ENCODE results near the gene EFNA4. TPM values are rescaled to one million over a fixed set of nuclear protein-coding genes. Genes with fewer than 3 reads are reported as not detected.

Gene EFNA4
- total RNA-seq, 2 experiments from 2014 or later = 3.8 to 5.3 TPM

- Mint-ChIP-seq H3K36me3 (no peaks in the 10 kb centered on the region), H3K4me3 (peak within 1 kb of the TSS; percentile 79), H3K9me3 (ENCODE audit: low read depth) (no peaks in the 10 kb centered on the region), H3K27ac (peak within 1 kb of the TSS; percentile 78), H3K27me3 (no peaks in the 10 kb centered on the region), H3K4me1 (peaks cover 28% of the 10 kb centered on the region)
- DNase-seq = peak; percentile 83
- CTCF ChIA-PET = interaction anchor here (0.6 to 25.7 kb wide), 39 partner anchors 5 to 665 kb away, joined by 3 to 328 read pairs (median 4); partner anchors contain the start of genes ADAM15, CKS1B, EFNA3 and EFNA4
- ATAC-seq = peak; percentile 90
These were observed 12.8 kb upstream of the EFNA4 start, which contains the start of gene ADAM15 for GRCh38 chr1:155050560-155051341. Gene ADAM15, plus strand, starts transcription at chr1:155051316. Its CDS starts 71 bp downstream, at chr1:155051387.

- DNase-seq = no peak
- CTCF ChIA-PET = interaction anchor here (0.6 to 25.7 kb wide), 34 partner anchors 5 to 666 kb away, joined by 3 to 328 read pairs (median 4); partner anchors contain the start of genes ADAM15, CKS1B, EFNA3 and EFNA4
- Mint-ChIP-seq H3K27me3 (no peaks in the 10 kb centered on the region), H3K9me3 (ENCODE audit: low read depth) (no peaks in the 10 kb centered on the region), H3K36me3 (no peaks in the 10 kb centered on the region), H3K27ac (peak overlapping the region; percentile 72), H3K4me3 (peak overlapping the region; percentile 75), H3K4me1 (peaks cover 28% of the 10 kb centered on the region)
- no peak for ATAC-seq
These were observed 12.2 kb upstream of the EFNA4 start for GRCh38 chr1:155051342-155051776.

- peak overlapping the region; percentile 75 for H3K4me3 Mint-ChIP-seq
- peak; percentile 10 for ATAC-seq
- peak overlapping the region; percentile 72 for H3K27ac Mint-ChIP-seq
- CTCF ChIA-PET = interaction anchor here (0.6 to 25.7 kb wide), 19 partner anchors 6 to 415 kb away, joined by 3 to 328 read pairs (median 5); partner anchors contain the start of genes ADAM15, EFNA3, EFNA4 and PBXIP1
- peaks cover 28% of the 10 kb centered on the region for H3K4me1 Mint-ChIP-seq
- no peaks in the 10 kb centered on the region for H3K36me3 Mint-ChIP-seq
- DNase-seq = peak; percentile 55
- no peaks in the 10 kb centered on the region for H3K27me3 Mint-ChIP-seq
- H3K9me3 Mint-ChIP-seq (ENCODE audit: low read depth) = no peaks in the 10 kb centered on the region
These were observed 11.7 kb upstream of the EFNA4 start for GRCh38 chr1:155051777-155052398.

GRCh38 chr1:155052439-155053395 is 10.8 kb upstream of the EFNA4 start:
- Mint-ChIP-seq H3K27ac (peak overlapping the region; percentile 72), H3K9me3 (ENCODE audit: low read depth) (no peaks in the 10 kb centered on the region), H3K4me3 (peak overlapping the region; percentile 75), H3K36me3 (no peaks in the 10 kb centered on the region), H3K27me3 (no peaks in the 10 kb centered on the region), H3K4me1 (peaks cover 28% of the 10 kb centered on the region)
- CTCF ChIA-PET = interaction anchor here (0.6 to 25.7 kb wide), 13 partner anchors 6 to 416 kb away, joined by 3 to 328 read pairs (median 5); partner anchors contain the start of genes ADAM15, EFNA4 and PBXIP1
- ATAC-seq = no peak
- DNase-seq = peak; percentile 54

- CTCF ChIA-PET = interaction anchor here (1.3 to 25.7 kb wide), 9 partner anchors 5 to 114 kb away, joined by 4 to 328 read pairs (median 11); partner anchors contain the start of genes ADAM15, EFNA4, FLAD1 and PYGO2
- H3K27me3 Mint-ChIP-seq = no peaks in the 10 kb centered on the region
- no peak overlapping the region for H3K4me3 Mint-ChIP-seq
- peak overlapping the region; percentile 44 for H3K27ac Mint-ChIP-seq
- ATAC-seq = no peak
- peaks cover 28% of the 10 kb centered on the region for H3K4me1 Mint-ChIP-seq
- no peak for DNase-seq
- H3K36me3 Mint-ChIP-seq = no peaks in the 10 kb centered on the region
- H3K9me3 Mint-ChIP-seq (ENCODE audit: low read depth) = no peaks in the 10 kb centered on the region
These were observed 9.9 kb upstream of the EFNA4 start for GRCh38 chr1:155053531-155054105.

GRCh38 chr1:155057104-155057503 is 6.4 kb upstream of the EFNA4 start:
- ATAC-seq (no peak), DNase-seq (no peak)
- no peak overlapping the region for H3K27ac Mint-ChIP-seq
- peaks cover 2% of the 10 kb centered on the region for H3K36me3 Mint-ChIP-seq
- peaks cover 21% of the 10 kb centered on the region for H3K4me1 Mint-ChIP-seq
- H3K4me3 Mint-ChIP-seq = no peak overlapping the region
- CTCF ChIA-PET = interaction anchor here (0.9 to 25.7 kb wide), 6 partner anchors 11 to 73 kb away, joined by 3 to 328 read pairs (median 195); partner anchors contain the start of gene ADAM15
- no peaks in the 10 kb centered on the region for H3K27me3 Mint-ChIP-seq
- no peaks in the 10 kb centered on the region for H3K9me3 Mint-ChIP-seq (ENCODE audit: low read depth)

GRCh38 chr1:155057788-155058211 is 5.7 kb upstream of the EFNA4 start:
- Mint-ChIP-seq H3K27me3 (no peaks in the 10 kb centered on the region), H3K27ac (no peak overlapping the region), H3K9me3 (ENCODE audit: low read depth) (no peaks in the 10 kb centered on the region), H3K4me3 (no peak overlapping the region), H3K36me3 (peaks cover 2% of the 10 kb centered on the region), H3K4me1 (peaks cover 21% of the 10 kb centered on the region)
- ATAC-seq (no peak), DNase-seq (no peak)
- CTCF ChIA-PET = interaction anchor here (1.0 to 25.7 kb wide), 7 partner anchors 12 to 43 kb away, joined by 3 to 328 read pairs (median 71); partner anchors contain the start of genes ADAM15 and EFNA3

- CTCF ChIA-PET = interaction anchor here (1.1 to 25.7 kb wide), 16 partner anchors 14 to 501 kb away, joined by 3 to 328 read pairs (median 7); partner anchors contain the start of genes ADAM15, EFNA3, FLAD1 and KRTCAP2
- Mint-ChIP-seq H3K27me3 (peaks cover 4% of the 10 kb centered on the region), H3K4me1 (peaks cover 26% of the 10 kb centered on the region), H3K27ac (no peak overlapping the region), H3K36me3 (peaks cover 2% of the 10 kb centered on the region), H3K9me3 (ENCODE audit: low read depth) (no peaks in the 10 kb centered on the region), H3K4me3 (no peak overlapping the region)
- ATAC-seq = no peak
- DNase-seq = no peak
These were observed 2.8 kb upstream of the EFNA4 start for GRCh38 chr1:155060736-155061135.

GRCh38 chr1:155061381-155062150 is 2.0 kb upstream of the EFNA4 start:
- DNase-seq (peak; percentile 96), ATAC-seq (peak; percentile 68)
- Mint-ChIP-seq H3K27ac (peak overlapping the region; percentile 32), H3K36me3 (peaks cover 2% of the 10 kb centered on the region), H3K4me3 (no peak overlapping the region), H3K9me3 (ENCODE audit: low read depth) (no peaks in the 10 kb centered on the region), H3K4me1 (peaks cover 26% of the 10 kb centered on the region), H3K27me3 (peaks cover 4% of the 10 kb centered on the region)
- CTCF ChIA-PET = interaction anchor here (0.6 to 25.7 kb wide), 33 partner anchors 8 to 502 kb away, joined by 3 to 328 read pairs (median 4); partner anchors contain the start of genes ADAM15, DCST1, DCST2 and DPM3

- Mint-ChIP-seq H3K27ac (no peak overlapping the region), H3K27me3 (peaks cover 4% of the 10 kb centered on the region), H3K36me3 (peaks cover 2% of the 10 kb centered on the region), H3K9me3 (ENCODE audit: low read depth) (no peaks in the 10 kb centered on the region), H3K4me1 (peaks cover 26% of the 10 kb centered on the region), H3K4me3 (no peak overlapping the region)
- DNase-seq (peak; percentile 50), ATAC-seq (no peak)
- CTCF ChIA-PET = interaction anchor here (0.6 to 25.7 kb wide), 35 partner anchors 7 to 503 kb away, joined by 3 to 328 read pairs (median 4); partner anchors contain the start of genes ADAM15, DCST1, DCST2 and DPM3
These were observed 1.3 kb upstream of the EFNA4 start for GRCh38 chr1:155062151-155062686.
